SK-N-MC (cell line): ENCODE results near the gene TMC2.

Experiments
- EZH2 ChIP-seq: fragments of 200-600 bp; sonication (generic); IDR thresholded peaks from one replicate; pipeline ENCODE4 v1.6.1; 2017; ENCODE audit warnings: antibody characterized with exemption
- POLR2AphosphoS5 ChIP-seq: IDR thresholded peaks from 2 replicates; pipeline ENCODE4 v1.6.1; 2012; ENCODE audit warnings: mild to moderate bottlenecking, low read depth, low read length, borderline replicate concordance

- TF ChIP-seq POLR2AphosphoS5 (no peak), EZH2 (no peak)
These were observed 75.7 kb downstream of the TMC2 start for GRCh38 chr20:2612073-2612472.
